HG03175 (cell line): ENCODE results near the gene DAPK3.
"Not testable (repeated sequence)": the region's sequence is repeated elsewhere in the genome, so short reads cannot be mapped to it uniquely, and the experiment has no call there.

Experiments
- ATAC-seq: cut with Tn5 transposase; IDR thresholded peaks from one replicate; pipeline ENCODE4 v1.9.1; 2021; ENCODE audit warnings: mild to moderate bottlenecking, moderate library complexity; ENCODE audit not compliant: unreplicated experiment

The DAPK3 gene

DNA sequence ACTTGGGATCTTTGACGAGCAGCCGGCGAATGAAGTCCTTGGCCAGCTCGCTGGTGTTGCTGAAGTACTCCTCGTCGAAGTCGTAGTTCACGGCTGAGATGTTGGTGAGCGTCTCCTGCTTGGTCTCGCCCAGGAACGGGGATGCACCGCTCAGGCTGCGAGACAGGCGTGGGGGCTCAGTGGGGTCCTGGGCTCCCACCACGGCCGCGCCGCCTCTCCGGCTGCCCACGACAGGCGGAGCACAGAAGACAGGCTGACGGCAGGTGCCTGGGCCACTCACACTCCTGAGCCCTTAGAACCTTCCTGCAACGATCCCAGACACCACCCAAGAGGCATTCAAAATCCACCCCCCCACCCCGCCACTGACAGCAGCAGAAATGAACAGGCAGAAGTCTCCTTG is 9.9 kb downstream of the DAPK3 start:
- no peak for ATAC-seq

DNA sequence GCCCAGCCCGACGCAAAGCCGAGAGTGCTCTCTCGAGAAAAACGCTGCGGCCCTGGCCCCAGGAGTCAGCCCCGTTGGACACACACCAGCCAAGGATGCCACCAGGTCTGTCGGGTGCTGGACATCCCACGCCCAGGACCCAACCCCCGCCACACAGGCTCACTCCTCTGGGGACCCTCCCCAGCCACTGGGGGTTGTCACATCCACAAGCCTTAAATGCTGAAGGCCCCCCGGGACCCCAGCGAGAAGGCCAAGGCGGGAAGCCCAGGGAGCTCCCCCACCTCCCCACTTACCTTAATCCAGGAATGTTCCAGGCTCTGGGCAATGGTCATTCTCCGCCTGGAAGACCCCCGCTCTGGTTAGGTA is 11.2 kb downstream of the DAPK3 start:
- no peak for ATAC-seq

GRCh38 chr19:3958836-3959765 is 11.8 kb downstream of the DAPK3 start:
- ATAC-seq: no peak

GRCh38 chr19:3955688-3956087 is 15.2 kb downstream of the DAPK3 start:
- ATAC-seq: no peak

DNA sequence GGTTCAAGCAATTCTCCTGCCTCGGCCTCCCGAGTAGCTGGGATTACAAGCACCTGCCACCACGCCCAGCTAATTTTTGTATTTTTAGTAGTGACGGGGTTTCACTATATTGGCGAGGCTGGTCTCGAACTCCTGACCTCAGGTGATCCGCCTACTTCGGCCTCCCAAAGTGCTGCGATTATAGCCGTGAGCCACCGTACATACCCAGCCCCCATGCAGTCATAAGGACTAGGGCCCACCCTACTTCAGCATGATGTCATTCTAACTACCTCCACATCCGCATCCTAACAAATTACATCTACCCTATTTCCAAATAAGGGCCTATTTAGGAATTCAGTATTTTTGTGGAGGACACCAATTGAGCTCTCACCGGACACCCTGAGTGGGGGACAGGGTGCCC is 15.6 kb downstream of the DAPK3 start:
- ATAC-seq: not testable (repeated sequence)

GRCh38 chr19:3954107-3954506 is 16.8 kb downstream of the DAPK3 start:
- no peak for ATAC-seq

- ATAC-seq: not testable (repeated sequence)
Measured at GRCh38 chr19:3952755-3953276, 18.1 kb downstream of the DAPK3 start.

GRCh38 chr19:3950871-3951861 is 19.7 kb downstream of the DAPK3 start:
- ATAC-seq: no peak

DNA sequence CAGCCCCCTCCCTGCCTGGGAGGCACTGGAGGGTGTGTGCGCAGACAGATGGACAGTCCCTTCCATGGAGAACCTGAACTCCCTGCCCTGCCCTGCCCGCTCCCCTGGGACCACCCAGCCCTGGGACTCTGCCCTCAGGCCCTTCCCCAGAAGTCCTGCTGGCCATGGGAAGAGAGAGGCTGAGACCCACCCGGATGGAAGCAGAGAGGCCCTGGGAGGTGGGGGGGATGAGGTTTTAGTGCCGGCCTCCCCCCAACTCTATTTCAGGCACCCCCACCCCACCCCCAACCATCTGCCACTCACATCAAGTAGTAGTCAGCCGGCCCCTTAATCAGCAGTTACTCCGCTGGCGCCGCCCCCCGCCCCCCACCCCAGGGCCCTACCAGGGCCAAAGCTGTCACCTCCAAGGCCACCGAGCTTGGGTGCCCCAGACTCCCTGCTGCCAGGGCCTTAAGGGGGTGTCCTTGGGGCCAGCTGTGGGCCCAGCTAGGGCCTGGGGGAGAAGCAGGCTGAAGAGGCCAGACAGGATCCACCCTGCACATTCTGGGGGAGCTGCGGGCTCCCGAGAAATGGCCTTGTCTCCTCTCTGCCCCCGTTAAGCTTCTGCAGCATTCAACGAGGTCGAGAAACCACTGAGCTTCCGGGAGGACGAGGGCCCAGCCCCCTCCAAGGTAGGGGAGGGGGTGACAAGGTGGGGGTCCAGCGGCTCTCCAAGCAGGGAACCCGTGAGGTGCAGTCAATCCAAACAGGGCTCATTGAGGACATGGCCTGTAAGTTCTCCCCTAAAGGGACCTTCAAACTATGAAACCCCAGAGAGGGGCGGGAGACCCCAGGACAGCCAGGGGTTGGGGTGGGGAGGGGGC is 20.7 kb downstream of the DAPK3 start:
- no peak for ATAC-seq

DNA sequence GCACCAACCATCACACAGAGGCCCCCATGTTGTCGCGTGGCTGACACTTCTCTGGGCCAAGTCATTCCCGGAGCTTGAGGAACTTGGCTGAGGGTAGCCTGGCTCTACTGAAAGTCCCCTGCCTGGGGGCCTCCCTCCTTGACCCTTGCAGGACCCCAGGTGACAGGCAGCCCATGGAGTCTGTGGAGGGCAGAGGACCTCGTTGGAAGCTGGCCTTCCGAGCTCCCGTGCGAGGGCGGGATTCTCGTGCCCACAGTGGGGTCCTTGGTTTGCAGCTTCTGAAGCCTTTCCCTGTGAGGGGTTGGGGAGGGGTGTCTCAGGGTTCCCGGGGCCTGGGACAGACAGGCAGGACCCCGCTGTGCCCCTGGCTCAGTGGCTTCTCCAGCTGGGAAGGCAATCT is 21.6 kb downstream of the DAPK3 start:
- ATAC-seq: no peak

DNA sequence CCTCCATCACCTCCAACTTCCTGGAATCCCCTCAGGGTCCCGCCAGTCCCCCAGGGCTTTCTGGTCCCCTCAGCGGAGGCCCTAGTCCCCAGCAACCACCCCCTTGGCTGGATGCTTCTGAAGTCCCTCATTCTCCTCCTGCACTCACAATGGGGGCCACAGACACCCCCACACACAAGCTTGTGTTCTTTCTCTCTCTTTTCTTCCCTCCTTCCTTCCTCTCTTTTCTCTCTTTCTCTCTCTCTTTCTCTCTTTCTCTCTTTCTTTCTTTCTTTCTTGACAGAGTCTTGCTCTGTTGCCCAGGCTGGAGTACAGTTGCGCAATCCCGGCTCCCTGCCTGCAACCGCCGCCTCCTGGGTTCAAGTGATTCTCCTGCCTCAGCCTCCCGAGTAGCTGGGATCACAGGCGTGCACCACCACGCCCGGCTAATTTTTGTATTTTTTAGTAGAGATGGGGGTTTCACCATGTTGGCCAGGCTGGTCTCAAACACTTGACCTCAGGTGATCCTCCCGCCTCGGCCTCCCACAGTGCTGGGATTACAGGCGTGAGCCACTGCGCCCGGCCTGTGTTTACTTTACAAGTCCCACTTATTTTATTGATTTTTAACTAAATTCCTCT is 23.5 kb downstream of the DAPK3 start:
- ATAC-seq: not testable (repeated sequence)

- ATAC-seq: no peak
Measured at GRCh38 chr19:3945838-3946237, 25.1 kb downstream of the DAPK3 start.

DNA sequence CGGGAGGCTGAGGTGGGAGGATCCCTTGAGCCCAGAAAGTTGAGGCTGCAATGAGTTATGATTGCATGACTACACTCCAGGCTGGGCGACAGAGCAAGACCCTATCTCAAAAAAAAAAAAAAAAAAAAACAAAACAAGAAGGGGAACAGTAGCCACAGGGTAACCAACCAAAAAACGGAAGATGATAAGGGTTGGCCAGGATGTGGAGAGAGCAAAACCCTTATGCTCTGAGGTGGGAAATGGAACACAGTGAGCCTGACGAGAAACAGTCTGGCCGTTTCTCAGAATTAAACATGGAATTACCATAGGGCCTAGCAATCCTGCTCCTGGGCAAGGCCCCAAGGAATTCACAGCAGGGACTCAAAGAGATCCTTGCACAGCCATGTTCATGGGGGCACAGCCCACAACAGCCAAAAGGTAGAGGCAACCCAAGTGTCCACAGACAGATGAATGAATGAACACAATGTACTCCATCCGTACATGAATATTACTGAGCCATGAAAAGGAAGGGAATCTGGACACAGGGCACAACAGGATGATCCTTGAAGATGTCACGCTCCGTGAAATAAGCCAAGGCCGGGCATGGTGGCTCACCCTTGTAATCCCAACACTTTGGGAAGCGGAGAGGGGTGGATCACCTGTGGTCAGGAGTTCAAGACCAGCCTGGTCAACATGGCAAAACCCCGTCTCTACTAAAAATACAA is 26.7 kb downstream of the DAPK3 start:
- ATAC-seq: no peak

GRCh38 chr19:3942790-3943409 is 28.0 kb downstream of the DAPK3 start:
- no peak for ATAC-seq

DNA sequence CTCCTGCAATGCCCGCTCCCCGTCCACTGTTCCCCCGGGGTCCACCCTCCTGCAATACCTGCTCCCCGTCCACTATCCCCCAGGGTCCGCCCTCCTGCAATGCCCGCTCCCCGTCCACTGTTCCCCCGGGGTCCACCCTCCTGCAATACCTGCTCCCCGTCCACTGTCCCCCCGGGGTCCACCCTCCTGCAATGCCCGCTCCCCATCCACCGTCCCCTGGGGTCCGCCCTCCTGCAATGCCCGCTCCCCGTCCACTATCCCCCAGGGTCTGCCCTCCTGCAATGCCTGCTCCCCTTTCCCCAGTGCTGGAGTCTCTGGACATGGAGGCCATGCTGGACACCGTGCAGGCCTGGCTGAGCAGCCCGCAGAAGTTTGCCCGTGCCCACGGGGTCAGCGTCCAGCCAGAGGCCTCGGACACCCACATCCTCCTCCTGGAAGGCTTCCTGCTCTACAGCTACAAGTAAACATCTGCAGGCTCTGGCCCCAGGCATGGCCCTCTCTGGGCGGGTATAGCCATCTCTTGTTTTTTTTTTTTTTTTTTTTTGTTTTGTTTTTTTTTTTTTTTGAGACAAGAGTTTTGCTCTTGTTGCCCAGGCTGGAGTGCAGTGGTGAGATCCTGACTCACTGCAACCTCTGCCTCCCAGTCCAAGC is 32.5 kb downstream of the DAPK3 start:
- not testable (repeated sequence) for ATAC-seq

GRCh38 chr19:3936506-3937442 is 34.1 kb downstream of the DAPK3 start:
- ATAC-seq: no peak
